Measurements from ENCODE around the gene CCDC112.
A peak's percentile ranks its signal among the peaks of the same experiment; 100 is the strongest.
"Not testable (repeated sequence)": the region's sequence is repeated elsewhere in the genome, so short reads cannot be mapped to it uniquely, and the experiment has no call there.

Gene CCDC112

DNA sequence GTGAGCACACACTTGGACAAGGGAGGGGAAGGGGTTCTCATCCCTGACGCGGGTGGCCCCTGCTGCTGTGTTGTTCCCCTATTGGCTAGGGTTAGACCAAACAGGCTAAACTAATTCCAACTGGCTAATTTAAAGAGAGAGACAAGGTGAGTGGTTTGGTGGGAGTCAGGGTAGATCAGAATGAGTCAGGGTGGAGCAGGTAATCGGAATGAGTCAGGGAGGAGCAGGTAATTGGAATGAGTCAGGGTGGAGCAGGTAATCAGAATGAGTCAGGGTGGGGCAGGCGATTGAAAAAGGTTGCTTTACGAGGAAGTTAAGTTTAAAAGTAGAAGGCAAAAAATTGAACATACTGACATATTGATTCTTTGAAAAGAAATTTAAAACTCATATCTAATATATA, 47.1 kb downstream of the CCDC112 start:
- DNase-seq = not testable (repeated sequence)

GRCh38 chr5:115246361-115246991, 50.0 kb downstream of the CCDC112 start:
- peak; percentile 51 for DNase-seq

DNA sequence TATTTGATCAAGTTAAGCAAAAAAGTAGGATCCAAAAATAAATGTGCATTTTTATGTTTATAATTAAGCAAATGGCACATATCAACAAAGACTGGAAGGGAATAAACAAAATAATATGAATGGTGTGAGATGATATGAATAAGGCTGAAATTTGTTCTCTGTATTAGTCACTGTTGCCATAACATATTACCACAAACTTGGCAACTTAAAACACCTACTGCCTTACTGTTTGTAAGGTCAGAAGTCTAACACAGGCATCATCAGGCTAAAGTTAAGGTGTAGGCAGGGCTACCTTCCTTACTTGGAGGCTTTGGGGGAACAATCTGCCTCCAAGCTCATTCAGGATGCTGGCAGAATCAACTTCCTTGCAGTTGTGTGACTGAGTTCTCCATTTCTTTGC, 53.0 kb downstream of the CCDC112 start:
- DNase-seq = no peak

DNA sequence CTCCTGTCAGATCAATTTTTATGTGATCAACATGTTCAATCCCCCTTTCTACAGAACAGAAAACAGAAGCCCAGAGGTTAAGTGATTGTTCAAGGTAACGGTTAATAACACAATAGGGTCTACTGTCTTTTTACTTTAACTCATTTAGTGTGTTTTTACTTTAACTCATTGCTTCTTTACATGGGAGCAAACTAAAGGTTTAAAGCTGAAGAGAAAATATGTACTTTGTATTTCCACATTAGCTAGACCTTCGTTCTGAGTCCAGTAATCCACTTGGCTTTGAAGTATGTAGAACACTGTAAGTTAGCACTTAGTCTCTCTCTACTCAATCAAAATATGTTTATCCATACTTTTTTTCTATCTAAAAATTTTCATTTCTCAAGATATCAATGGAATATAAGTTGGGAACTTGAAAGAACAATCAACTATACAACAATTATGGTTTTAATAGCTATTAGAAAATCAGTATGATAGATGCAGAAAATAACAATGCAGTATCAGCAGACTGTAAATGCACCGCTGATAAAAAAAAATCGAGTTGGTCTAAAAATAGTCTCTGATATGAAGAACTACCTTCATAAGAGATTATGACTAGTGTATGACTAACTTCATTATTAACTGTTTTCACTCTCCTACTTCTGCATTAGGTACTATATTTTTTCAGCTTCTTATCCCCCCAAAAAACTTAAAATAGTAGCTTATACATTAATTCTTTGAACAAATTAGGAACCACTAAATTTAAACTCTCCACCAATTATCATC, 54.4 kb downstream of the CCDC112 start:
- no peak for DNase-seq

DNA sequence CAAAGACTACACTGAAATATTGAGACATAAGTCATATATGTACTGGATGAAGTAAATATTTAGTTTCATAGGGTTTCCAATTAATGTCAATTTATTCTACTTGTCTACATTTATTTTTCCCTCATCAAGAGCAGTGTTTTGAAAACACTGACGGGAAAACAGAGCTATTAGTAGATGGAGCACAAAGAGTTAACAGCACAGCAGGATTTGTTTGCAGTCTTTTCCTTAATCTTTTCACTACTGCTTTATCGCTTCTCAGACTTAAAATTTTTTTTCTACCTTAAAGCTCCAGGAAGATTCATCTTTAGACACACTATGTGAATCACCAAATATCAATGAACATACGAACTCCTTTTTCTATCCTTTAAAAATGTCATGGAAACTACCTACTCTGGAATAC, 59.4 kb downstream of the CCDC112 start:
- no peak for DNase-seq

DNA sequence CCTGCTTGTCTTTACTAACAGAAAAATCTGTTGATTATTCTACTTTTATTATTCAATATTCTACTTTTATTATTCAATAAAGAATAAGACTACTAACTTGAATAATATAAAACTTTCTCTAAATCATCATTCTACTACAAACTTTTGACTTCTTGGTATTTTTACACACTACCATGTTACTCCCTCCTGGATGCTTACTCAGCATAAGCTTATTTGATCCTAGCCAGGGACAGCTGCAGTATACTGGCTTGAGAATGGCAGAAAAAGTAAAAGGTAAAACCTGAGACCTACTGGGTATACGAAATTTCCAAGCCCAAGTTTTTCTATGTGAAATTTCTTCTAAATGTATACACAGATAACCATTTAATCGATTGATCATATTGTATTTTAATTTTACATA, 59.9 kb downstream of the CCDC112 start:
- DNase-seq = no peak

DNA sequence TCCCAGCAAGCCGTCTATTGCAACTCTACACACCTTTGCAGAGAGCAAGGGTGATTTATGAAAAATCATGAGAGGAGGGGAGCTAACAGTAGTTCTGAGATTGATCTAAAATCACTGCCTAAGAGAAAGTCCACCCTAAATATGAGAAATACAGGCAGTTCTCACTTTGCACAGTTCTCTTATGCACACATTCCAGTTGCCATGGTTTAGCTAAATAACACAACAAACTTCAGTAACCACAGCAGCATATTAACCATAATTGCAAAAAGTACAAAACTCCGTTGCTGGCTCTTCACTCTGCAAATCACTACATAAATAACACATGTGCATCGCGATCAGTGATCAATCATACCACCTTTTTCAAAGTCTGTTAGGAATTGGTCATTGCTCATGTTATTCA, 64.9 kb downstream of the CCDC112 start:
- DNase-seq = no peak

GRCh38 chr5:115229606-115230005, 66.8 kb downstream of the CCDC112 start:
- no peak for DNase-seq

GRCh38 chr5:115227281-115227680, 69.2 kb downstream of the CCDC112 start:
- no peak for DNase-seq

All from NCI-H2029 treated with DMSO at 0.1 percent for 48 hours (cell line).